Activated gamma-delta T cell (primary cell): ENCODE results near the gene NAMPT.
"Not testable (repeated sequence)": the region's sequence is repeated elsewhere in the genome, so short reads cannot be mapped to it uniquely, and the experiment has no call there.

Source experiments
- DNase-seq: peaks from one replicate; lab custom pipeline; 2025; lab: John Stamatoyannopoulos, UW
- total RNA-seq, 2 donors: gene quantifications; one replicate each; lab custom pipeline; 2026; lab: John Stamatoyannopoulos, UW

The NAMPT gene
- total RNA-seq, result 57.6 to 73.2 reads per million in 2 donors

DNA sequence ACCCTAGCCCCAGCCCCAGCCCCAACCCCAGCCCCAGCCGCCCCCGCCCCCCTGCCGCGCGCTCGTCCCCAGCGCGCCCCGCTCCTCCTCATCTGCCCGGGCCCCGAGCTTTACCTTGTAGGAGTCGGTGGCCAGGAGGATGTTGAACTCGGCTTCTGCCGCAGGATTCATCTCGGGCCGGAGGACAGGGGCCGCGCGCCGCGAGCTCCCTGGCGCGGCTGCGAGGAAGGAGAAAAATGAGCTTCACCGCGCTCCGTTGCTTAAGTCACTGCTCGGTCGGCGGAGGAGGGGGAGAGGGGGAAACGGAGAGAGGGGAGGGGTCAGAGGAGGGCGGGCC lies at the start of gene NAMPT:
Gene NAMPT (minus strand): TSS at position 270 of the 337 bp plus-strand sequence. CDS start 99 bp downstream, at position 171.
- no peak for DNase-seq

DNA sequence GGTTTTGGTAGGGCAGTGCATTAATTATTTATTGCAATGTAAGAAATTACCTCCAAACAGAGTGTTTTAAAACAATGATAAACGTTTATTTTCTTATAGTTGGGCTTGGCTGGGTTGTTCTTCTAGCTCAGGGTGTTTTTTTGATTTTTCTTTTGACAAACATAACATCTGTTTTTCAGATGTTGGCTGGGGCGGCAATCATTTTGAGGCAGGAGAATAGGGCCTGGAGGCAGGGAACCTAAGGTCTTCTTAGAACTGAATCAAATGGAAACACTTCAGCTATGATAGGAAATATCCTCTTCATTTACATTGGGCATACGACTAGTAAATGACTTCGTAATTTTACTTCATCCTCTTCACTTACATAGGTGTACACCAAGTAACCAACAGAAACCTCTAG lies 47.4 kb upstream of the NAMPT start:
- DNase-seq, result no peak

DNA sequence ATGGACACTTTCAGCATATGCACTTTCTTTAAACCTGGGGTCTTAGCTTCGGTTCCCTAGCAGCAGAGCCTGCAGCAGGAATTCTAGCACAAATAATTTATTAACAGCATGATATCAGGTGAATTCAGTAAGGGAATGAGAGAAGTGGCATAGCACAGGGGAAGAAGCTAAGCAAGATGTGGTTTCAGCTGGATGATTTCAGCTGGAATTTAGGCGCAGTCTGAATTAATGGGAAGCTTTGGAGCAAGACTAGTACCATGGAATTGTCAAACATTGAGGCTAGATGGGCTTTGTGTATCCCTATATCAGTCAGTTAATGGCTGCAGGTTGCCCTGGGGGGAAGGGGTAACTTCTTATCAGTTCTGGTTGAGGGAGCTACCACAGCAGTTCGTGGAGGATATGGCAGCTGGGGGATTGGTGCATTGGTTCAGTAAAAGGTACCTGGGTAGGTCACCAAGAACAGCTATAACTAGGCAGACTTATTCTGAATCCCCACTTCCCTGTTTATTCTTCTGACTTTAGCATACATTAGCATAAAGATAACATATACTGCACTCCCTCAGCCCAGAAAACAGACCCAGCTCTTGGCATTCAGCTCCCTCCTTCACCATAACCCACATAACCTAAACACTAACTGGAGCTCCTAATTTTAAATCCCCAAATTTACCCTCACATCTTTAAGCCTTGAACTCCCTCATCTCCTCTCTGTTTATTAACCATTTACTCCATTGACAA lies 46.8 kb upstream of the NAMPT start:
- DNase-seq, result no peak

DNA sequence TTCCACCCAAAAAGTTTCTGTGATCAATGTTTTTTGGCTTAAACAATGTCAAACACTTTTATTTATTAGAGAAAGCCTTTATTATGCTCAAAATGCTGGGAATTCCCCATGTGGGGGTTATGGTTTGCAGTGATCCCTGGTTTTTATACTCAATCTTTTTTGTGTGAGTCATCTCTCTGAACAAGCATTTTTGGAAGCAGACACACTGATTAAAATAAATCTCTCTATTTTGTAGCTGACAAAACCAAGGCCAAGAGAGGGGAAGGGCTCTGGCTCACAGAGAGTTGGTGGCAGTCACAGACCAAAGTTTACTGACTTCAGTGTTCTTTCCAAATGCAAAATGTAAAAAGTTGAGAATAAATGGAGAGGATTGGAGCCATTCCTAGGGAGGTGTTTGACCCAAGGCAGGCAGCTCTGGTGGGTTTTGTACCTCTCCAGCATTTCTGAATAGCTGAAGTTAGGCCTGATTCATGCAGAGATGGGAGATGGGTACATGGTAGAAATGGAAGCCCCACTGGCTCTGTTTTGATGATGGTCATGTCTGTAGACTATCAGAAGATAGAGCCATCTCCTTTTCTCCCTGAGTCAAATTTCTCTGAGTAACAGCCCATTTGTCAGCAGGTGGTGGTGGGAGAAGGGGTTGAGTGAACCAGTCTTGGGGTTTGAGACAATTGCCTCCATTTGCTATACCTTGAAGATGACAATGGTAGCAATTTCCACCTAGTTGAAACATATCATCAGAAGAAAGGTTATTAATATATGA lies 45.4 kb upstream of the NAMPT start:
- no peak for DNase-seq

DNA sequence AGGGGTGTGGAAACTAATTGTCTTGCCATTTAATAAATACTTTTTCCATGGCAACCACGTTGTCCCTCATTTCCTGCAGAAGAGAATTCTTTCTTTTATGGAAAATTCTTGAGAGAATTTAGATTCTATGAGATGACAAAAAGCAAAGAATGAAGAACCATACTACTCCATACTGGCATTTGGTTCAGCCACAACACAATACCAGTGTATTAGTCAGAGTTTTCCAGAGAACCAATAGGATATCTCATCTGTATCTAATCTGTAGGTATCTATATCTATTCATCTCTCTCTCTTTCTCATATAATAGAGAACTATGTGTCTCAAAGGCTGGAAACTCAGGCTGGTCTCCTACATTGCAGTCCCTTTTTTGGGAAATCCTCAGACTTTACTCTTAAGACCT lies 44.6 kb upstream of the NAMPT start:
- DNase-seq, result no peak

DNA sequence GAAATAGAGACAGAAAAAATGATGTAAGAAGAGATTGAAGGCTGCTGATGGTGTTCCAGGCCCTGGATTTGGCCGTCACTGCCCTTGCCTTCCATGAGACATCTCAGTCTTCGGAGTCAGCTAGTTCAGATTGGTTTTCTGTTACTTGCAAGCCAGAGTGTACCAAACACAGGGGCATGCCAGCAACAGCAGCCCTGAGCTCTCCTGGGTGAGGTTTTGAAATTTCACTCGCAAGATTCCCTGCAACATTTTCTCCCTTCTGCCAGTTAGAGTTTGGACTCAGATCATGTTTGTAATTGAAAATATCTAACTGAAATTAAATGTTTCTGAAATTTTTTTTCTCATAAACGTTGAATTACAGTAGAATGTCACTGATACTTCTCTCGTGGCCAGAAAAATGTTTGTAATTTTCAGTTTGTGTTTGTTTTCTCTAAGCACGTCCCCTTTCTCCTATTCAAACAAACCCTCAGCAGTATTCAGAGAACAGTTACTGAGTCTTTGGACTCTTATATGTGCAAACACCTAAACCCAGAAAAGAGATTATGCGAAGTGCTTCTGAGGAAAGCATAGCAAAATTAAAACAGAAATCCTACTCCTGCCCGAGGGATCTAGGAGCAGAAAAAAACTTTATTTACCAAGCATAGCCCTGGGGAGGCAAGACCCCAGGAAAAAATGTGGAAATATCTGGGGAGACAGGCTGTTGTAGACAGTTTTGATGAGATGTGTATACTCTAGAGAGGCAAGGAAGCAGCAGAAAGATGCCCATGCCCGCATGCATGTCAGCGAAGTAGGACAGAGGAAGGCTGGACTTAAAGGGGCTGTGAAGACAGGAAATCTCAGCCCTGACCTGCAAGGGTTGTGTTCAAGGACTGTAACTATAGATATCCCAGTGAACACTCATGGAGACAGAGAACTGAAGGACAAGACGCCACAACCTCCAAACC lies 43.0 kb upstream of the NAMPT start:
- DNase-seq, result no peak

DNA sequence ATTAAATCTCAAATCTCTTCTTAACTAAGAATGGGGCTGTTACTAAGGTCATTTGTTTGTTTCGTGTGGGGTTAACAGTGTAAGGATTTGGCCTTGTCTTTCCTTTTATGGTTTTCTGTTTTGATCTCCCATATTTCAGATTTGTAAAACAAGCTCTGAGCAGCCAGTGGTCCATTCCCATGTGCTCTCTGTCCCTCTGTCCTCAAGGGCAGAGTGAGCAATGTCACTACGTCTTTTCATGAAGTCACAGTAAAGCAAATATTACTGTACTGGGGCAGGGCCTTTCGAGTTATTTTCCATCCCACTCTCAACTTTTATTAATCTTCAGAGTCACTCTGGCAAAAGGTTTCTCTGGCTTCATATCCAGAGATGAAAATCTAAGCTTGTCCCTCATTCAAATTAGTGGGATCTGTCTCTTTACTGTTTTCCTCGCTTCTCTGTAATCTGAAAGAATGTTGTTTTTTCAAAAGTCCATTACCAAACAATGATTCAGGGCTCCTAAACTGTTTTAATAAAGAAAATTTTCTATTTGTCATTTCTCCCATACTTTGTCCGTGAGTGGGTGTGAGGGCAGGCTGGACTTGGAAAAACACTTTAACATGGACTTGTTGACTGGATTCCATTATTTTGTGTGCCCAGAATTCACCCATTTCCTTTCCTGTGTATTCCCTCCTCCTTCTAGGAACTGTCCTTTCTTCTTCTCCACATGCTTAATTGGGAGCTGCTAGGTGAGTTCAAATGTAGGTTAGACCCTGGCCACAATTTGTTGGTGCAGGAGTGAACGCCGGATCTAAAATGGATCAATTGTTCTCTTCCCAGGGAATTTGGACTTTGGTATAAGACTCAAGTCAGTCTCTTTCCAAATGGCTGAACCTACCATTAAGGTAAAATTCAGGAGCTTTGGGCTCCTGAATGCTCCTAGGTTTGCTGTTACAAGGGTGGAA lies 42.1 kb upstream of the NAMPT start:
- DNase-seq, result no peak

DNA sequence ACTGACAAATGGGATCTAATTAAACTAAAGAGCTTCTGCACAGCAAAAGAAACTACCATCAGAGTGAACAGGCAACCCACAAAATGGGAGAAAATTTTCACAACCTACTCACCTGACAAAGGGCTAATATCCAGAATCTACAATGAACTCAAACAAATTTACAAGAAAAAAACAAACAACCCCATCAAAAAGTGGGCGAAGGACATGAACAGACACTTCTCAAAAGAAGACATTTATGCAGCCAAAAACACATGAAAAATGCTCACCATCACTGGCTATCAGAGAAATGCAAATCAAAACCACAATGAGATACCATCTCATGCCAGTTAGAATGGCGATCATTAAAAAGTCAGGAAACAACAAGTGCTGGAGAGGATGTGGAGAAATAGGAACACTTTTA lies 39.7 kb upstream of the NAMPT start:
- not testable (repeated sequence) for DNase-seq

DNA sequence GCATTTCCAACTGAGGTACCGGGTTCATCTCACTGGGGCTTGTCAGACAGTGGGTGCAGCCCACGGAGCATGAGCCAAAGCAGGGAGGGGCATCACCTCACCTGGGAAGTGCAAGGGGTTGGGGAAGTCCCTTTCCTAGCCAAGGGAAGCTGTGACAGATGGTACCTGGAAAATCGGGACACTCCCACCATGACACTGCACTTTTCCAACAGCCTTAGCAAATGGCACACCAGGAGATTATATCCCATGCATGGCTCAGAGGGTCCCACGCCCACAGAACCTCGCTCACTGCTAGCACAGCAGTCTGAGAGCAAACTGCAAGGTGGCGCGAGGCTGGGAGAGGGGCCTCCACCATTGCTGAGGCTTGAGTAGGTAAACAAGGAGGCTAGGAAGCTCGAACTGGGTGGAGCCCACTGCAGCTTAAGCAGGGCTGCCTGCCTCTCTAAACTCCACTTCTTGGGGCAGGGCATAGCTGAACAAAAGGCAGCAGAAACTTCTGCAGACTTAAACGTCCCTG lies 35.5 kb upstream of the NAMPT start:
- not testable (repeated sequence) for DNase-seq

DNA sequence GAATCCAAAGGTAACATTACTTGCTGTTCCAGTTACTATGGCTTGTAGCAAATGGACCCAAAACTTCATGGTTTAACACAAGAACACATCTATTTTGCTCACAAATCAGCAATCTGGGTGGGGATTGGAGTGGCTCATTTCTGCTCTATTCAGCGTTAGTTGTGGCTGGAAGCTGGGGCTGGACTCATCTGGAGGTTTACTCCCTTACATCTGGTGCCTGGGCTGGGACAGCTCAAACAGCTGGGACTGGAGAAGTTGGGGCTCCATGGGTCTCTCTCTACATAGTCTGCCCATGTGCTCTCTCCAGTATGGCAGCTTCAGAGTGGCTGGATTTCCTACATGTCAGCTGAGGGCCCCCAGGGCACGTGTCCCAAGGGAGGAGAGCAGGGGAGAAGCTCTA lies 33.7 kb upstream of the NAMPT start:
- no peak for DNase-seq

DNA sequence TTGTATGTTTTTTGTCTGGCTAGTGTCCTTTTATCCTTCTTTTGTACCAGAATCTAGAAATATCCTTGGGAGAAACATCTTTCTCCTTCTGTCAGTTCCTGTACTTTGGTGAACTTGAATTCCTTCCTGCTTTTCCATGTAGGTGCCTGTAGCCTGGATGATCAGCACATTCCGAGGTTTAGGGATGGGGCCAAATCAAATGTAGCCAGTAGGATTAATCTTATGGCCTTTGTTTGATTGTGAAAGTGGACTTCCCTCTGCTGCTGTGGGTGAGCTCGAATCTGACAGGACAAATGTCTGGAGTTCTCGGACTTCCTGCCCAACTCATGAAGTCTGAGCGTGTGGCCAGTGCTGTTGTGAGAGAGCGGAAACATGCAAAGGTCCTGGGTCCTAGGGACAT lies 33.2 kb upstream of the NAMPT start:
- no peak for DNase-seq

DNA sequence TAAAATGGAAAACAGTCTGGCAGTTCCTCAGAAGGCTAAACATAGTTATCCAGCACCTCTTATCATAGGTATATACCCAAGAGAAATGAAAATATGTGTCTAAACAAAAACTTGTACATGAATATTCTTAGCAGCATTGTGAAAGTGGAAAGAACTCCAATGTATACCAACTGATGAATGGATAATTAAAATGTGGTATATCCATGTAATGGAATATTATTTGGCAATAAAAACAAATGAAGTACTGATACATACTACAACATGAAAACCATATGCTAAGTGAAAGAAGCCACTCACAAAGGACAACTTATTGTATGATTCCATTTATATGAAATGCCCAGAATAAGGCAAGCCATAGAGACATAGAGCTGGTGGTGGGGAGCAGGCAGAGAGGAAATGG lies 32.2 kb upstream of the NAMPT start:
- DNase-seq, result no peak

DNA sequence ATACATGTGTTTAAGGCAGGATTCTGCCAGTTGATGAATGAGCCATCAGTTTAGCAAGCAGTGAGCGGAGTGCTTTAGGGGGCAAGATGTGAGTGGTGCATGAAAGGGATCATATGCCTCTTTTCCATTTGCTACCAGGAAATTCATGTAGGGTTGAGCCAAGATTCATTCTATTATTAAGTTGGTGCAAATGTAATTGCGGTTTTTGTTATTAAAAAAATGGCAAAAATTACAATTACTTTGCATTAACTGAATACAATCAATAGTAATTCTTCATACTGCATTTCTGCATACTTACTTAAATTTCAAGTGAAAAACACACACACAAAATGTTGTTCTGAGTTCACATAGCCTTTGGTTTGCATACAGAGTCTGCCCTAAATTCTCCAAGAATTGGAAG lies 30.1 kb upstream of the NAMPT start:
- DNase-seq, result no peak

DNA sequence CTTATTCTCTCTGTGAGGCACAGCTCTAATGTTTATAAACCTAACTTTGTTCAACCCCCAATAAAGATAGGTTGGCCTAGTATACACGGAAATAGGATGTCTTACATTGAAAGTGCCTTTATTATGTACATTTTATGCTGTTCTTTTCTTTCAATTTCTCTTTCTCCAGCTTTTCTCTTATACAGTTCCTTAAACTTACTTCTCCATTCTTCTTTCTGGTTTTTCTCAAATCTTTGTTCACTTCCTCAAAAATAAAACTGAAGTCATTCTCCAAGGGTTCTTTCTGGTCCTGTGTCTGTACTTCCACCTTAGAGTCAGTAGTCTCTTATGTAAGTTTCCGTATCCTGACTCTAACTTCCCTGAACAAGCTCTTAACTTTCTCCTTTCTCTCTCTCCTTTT lies 29.2 kb upstream of the NAMPT start:
- DNase-seq, result no peak

DNA sequence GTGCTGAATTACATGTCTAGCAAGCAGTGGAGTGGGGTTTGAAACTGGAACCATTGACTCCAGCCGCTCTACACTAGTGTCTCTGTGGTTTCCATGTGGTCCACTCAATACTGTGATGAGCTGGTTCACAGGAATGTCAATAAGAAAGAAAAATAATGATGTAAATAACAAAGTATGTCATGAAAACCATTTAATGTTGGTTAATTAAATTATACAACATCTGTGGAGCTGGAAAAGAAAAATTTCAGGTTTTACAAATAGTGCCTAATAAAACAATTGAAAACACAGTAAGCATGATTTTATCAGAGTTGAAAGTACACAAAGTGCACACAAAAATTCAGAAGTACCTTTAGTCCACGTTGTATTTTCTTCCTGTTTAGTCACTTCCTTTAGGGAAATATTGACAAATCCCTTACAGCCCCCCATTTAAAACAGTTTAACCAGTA lies 28.7 kb upstream of the NAMPT start:
- no peak for DNase-seq

DNA sequence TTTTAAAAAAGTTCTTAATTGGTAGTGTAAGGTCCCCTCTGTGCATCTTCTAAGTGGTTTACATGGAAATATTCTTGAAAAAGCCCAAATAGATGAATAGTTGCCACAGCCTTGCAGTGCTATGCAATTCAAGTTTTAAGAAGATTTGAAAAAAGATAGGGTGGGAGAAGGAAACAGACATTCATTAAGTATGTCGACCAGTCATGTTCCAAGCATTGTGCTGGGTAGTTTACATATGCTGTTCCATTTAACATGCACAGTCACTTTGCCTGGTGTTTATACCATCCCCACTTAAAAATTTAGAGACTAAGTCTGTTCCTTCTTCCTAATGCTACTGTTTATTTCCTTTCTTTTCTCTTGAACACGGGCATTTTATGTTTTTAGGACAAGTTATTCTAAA lies 28.1 kb upstream of the NAMPT start:
- no peak for DNase-seq

DNA sequence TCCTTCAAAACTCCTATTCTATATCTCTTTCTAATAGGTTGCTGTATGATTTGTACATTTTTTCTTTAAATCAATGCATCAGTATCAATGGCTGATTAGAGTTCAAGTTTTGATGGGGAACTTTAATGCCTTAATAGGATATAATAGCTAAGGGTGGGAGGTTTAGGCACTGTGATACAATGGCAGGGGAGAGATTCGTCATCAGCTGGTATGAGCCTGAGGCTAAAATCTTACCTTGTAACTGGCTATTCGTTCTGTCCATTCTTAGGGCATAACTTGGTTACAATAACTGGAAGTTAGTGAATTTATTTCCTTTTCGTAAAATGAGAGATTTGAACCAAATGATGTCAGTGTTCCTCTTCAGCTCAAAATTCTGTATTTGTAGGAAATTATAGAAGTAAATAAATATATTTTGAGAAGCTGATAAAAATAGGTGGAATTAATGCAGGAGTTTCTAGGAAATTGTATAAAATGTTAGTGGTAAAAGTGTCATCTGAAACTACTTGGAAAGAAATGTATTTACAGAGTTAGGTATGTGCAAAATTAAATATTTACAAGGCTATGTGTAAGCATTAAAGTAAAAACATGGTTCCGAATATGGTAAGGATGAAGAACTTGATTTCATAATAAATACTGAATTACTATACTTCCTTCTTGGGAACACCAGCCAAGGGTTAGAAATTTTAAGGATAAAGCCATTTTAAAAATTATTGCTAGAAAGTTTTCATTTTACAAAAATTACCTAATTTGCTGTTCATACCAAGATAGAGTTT lies 27.5 kb upstream of the NAMPT start:
- no peak for DNase-seq

DNA sequence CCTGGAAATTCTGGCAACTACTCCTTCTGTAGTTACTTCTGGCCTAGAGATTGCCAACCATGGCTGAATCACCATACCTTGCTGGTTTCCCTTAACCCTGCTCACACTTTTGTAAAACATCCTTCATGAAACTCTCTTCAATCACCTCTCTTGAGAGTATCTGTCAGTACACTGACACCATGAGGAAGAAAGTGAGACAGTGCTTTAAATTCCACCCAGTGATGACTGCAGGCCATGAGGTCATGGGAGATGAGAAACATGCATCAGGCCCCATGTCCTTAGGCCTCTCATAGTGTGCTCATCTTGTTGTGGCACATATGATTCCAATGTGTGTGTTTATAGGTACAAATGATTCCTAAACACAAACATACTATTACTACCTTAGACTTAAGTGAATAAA lies 24.6 kb upstream of the NAMPT start:
- DNase-seq, result no peak

DNA sequence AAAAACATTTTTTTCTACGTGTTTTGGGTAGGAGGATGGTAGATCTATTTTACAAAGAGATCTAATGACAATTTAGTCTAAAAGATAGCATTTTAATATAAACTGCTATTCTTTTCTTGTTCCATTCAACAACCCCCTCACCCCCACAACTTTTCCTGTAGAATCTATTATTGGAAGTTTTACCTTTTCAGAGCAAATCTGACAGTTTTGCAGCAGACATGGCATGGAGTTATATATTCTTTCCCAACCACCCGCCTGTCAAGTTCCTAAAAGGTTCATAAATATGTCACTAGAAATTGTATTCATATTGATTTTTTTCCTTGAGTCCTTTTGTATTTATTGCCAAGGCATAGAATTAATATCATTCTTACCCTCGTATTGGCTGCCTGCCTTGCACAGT lies 21.5 kb upstream of the NAMPT start:
- no peak for DNase-seq

DNA sequence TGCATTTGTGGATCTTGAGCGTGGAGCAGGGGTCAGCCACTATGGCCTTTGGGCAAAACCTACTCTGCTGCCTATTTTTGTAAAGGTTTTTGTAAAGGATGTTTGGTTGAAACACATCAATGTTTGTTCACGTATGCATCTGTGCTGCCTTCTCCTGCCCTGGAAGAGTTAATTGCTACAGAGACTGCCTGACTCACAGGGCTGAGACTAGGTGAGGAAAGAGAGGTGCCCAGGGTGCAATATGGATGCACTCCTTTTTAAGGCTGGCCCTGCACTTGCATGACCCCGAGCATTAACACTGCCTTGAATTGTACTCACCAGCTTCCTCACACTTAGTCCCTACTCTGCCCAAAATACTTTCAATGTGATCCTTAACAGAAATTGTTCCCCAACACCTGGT lies 20.9 kb upstream of the NAMPT start:
- no peak for DNase-seq
